Measurements from ENCODE around the gene LDLRAD3.

The LDLRAD3 gene

DNA sequence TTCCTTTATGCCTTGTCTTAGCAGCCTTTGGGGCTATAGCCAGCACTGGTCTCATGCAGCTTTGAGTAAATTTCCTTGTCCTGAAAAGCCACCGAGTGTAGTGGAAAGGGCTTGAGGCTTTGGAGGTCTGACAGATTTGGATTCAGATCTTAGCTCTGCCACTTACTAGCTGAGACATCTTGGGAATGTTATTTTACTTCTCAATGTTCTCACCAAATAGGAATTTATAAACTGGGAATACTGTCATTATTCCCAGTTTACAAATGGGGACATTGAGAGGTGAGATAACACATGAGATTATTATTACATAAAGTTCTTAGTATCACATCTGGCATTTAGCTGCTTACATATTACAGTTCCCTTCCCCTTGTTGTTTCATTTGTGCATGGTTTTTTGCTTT, 249.9 kb downstream of the LDLRAD3 start:
- TF ChIP-seq, protein P1, sequence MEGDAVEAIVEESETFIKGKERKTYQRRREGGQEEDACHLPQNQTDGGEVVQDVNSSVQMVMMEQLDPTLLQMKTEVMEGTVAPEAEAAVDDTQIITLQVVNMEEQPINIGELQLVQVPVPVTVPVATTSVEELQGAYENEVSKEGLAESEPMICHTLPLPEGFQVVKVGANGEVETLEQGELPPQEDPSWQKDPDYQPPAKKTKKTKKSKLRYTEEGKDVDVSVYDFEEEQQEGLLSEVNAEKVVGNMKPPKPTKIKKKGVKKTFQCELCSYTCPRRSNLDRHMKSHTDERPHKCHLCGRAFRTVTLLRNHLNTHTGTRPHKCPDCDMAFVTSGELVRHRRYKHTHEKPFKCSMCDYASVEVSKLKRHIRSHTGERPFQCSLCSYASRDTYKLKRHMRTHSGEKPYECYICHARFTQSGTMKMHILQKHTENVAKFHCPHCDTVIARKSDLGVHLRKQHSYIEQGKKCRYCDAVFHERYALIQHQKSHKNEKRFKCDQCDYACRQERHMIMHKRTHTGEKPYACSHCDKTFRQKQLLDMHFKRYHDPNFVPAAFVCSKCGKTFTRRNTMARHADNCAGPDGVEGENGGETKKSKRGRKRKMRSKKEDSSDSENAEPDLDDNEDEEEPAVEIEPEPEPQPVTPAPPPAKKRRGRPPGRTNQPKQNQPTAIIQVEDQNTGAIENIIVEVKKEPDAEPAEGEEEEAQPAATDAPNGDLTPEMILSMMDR (IDR thresholded peaks at IDR 0.05; ENCODE audit: extremely low read depth, missing control alignments) = no peak
- no peak for DNase-seq (ENCODE audit: low spot score)

DNA sequence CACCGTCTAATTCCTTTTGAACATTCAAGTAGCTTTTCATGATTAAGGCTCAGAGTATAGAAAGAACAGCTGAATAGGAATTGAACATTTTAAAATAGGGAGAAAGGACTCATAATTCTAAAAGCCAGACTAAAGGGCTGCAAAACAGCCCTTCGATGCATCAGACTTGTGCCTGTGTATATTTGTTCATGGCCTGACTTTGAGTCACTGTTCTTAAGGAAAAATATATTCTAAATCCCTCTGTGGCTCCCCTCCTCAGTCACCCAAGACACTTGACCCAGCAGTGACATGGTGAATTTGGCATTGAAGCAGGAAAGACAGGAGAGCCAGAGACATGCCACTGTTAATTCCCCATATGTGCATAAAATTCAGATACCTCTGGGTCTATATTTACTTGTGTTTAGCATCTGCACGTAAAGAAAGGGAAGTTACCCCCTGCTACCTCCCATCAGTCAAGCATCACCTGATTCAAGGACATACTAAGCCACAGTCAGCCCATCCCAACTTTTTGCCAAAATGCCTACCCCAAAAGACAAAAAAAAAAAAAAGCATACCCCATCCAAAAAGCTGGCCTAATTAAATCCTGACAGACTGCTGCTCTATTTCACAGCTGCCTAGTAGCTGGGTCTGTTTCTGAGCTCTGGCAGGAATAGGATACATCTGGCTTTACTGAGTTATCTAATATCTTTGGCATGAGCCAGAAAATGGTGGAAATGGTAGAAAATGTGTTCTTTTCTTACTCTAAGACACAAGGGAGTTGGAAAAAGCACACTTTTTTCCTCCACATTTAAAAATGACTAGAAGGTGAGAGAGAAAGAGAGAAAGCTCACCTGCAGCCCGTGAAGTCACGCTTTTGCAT, 251.9 kb downstream of the LDLRAD3 start:
- no peak for DNase-seq (ENCODE audit: low spot score)
- TF ChIP-seq, protein P1 (IDR thresholded peaks at IDR 0.05; ENCODE audit: extremely low read depth, missing control alignments) = no peak

DNA sequence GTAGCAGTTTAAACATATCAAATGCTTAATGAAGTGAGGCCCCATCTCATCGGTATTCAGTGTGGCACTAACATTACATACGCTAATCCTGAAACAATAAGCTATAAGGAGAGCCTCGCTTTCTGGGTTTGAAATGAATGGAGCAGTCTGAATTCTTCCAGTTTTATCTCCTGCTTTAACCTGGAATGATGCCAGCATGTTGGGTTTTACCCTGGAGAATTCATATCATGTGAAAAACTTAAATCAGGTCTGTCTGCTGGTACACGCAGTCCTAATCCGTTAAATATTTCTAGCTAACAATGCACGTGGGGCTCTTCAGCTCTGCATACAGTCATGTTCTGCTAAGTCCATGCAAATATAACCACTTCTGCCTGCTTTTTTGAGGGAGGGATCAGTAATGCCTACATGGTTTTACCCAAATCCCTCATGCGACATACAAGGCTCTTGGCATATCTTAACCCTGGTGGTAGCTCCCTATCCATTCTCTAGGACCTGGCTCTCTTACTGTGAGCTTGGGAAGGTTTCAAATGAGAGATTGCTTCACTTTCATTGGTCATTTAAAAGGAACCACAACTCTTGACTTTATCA, 252.6 kb downstream of the LDLRAD3 start:
- DNase-seq (ENCODE audit: low spot score) = no peak
- TF ChIP-seq, protein P1 (IDR thresholded peaks at IDR 0.05; ENCODE audit: extremely low read depth, missing control alignments) = no peak

DNA sequence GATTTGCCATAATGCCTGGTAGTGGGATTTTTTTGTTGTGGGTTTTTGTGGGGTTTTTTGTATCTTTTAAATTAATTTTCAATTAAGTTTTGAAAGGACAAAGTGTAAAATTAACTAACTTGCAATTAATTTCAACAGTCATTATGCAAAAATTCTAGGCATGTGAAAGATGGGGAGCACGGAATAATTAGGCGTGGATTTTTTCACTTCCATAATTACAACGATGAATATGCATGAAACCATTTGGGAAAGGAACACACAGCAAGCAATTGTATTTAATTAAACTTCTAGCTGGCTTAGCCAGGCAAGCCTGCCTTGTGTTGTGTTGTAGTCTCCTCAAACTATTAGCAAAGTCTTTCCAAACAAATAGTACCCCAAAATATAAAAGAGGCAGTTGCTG, 257.5 kb downstream of the LDLRAD3 start:
- TF ChIP-seq, protein P1 (IDR thresholded peaks at IDR 0.05; ENCODE audit: extremely low read depth, missing control alignments) = no peak
- no peak for DNase-seq (ENCODE audit: low spot score)

DNA sequence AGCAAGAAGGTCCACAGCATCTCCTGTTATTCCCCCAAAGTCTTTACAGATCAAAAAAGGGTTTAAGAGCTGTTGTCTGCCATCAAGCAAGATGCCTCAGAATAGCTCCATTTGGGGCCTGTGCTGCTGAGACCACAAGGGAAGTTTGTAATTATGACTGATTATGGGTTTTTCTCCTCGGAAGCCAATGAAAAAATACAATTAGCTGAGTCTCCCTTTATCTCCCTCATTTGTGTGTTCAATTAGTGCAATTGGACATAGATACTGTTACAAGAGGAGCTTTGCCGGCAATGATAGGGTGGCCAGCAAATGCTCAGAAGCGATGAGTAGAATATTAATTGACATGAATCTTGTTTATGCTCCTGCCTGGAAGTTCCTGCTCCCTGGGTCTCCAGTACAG, 261.7 kb downstream of the LDLRAD3 start:
- no peak for DNase-seq (ENCODE audit: low spot score)
- TF ChIP-seq, protein P1 (IDR thresholded peaks at IDR 0.05; ENCODE audit: extremely low read depth, missing control alignments) = no peak

DNA sequence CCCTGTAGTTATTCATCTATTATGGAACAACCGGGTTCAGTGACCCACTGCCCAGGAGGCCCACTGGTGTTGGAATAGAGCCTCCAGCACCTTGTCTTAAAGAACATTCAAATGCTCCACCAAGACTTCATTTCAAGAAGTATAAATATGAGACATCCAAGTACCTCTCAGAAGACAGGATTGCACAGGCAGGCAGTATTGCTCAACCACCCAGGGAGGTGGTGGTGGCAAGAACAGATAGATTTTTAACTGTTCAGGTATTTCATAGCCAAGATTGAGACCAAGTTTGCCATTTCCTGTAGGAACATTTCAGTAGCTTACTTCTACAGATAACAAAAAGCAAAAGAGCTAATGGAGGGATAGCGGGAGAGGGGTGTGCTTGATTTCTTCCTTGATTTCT, 266.7 kb downstream of the LDLRAD3 start:
- DNase-seq (ENCODE audit: low spot score) = no peak
- TF ChIP-seq, protein P1 (IDR thresholded peaks at IDR 0.05; ENCODE audit: extremely low read depth, missing control alignments) = no peak

DNA sequence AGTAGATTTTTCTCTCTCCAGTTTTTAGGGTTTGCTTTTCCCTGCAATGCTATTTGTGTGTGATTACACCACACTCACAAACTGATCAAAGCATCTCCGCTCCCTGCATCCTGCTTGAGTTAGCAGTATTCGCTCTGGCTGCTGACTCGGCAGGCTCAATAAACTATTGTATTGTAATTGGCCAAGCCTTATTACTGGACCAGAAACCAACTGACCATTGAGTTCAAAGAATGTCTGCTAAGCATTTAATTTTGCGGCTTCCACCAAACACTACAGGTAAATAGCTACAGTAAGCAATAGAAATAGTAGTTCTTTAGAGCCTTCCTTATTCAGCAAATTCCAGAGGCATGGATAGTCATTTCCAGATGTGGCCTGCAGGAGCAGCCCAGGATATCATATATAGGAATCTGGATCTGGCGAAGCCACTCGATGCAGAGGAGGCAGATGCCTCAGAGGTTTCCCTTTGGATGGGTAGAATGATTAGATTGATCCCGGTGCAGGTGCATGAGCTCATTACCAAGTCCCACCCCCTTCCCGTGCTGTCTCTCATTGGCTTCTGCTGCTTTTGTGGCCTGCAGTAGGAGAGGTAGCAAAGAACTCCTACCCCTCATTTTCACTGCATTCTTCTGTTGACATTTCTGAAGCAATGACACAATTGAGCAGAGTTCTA, 268.0 kb downstream of the LDLRAD3 start:
- TF ChIP-seq, protein P1 (IDR thresholded peaks at IDR 0.05; ENCODE audit: extremely low read depth, missing control alignments) = no peak
- DNase-seq (ENCODE audit: low spot score) = no peak

Measured in GM20000 (cell line).